ENCODE data around the gene IRF2BPL. TPM values are rescaled to one million over a fixed set of nuclear protein-coding genes. Genes with fewer than 3 reads are reported as not detected.
A peak's percentile ranks its signal among the peaks of the same experiment; 100 is the strongest.

IRF2BPL gene
- polyA plus RNA-seq, 5 donors = 24.7 to 49.4 (median 31.3) TPM

GRCh38 chr14:77058117-77058516 is 29.6 kb upstream of the IRF2BPL start:
- no peak for DNase-seq

- DNase-seq = no peak
These were observed 27.5 kb upstream of the IRF2BPL start for GRCh38 chr14:77055981-77056380.

GRCh38 chr14:77055306-77055705 is 26.8 kb upstream of the IRF2BPL start:
- no peak for DNase-seq

GRCh38 chr14:77053046-77053841 is 24.7 kb upstream of the IRF2BPL start:
- peak in 1 of 2 donors; percentile 57 for DNase-seq

- no peak for DNase-seq
These were observed 24.0 kb upstream of the IRF2BPL start for GRCh38 chr14:77052281-77053044.

GRCh38 chr14:77051116-77051515 is 22.6 kb upstream of the IRF2BPL start:
- peak in 1 of 2 donors; percentile 59 for DNase-seq

GRCh38 chr14:77046721-77047120 is 18.2 kb upstream of the IRF2BPL start:
- no peak for DNase-seq

- no peak for DNase-seq
These were observed 17.0 kb upstream of the IRF2BPL start for GRCh38 chr14:77045238-77046162.

GRCh38 chr14:77044783-77045237 is 16.3 kb upstream of the IRF2BPL start:
- DNase-seq = peak; percentile 79 to 81

GRCh38 chr14:77043984-77044485 is 15.5 kb upstream of the IRF2BPL start:
- no peak for DNase-seq

- DNase-seq = peak in 1 of 2 donors; percentile 84
These were observed 14.9 kb upstream of the IRF2BPL start for GRCh38 chr14:77043177-77043983.

GRCh38 chr14:77041881-77042545 is 13.5 kb upstream of the IRF2BPL start:
- no peak for DNase-seq

- peak in 1 of 2 donors; percentile 90 for DNase-seq
These were observed 12.5 kb upstream of the IRF2BPL start for GRCh38 chr14:77040741-77041653.

- peak; percentile 100 for DNase-seq
These were observed 11.7 kb upstream of the IRF2BPL start for GRCh38 chr14:77040059-77040740.

- no peak for DNase-seq
These were observed 11.0 kb upstream of the IRF2BPL start for GRCh38 chr14:77039285-77040058.

GRCh38 chr14:77037938-77038568 is 9.5 kb upstream of the IRF2BPL start:
- DNase-seq = no peak

All from right lung (tissue), 5 donors.